ENCODE measurements around the gene NUAK2.

Gene NUAK2

DNA sequence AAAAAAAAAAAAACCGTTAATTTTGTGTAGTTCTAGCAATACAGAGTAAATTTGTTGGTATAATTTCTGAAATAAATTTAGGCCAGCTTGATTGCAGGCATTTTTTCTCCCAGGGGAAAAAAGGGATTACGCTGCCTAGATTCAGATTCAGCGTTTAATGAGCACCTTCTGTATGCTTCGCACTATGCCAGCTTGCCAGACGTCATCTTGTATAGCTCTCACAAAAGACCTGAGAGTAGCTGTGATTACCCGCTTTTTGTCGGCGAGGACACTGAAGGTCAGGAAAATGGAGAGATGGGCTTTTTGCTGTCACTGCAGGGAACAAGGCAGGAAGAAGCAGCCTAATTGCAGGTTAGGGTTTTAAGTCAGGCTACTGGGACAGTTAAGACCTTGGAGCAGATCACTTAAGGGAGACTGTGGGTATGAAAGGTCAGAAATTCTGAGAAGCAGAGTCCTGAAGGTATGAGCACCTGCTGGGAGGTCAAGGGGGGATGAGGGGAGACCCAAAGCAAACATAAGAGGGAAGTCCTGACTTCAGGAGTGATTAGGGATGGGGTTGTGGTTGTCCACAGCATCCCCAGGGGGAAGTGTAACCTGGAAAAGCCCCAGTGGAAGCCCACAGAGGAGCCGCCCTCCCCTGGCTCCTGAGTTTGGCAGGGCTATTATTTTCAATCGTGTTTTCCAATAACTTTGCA is 54.8 kb downstream of the NUAK2 start:
- no peak for TF ChIP-seq CTCF (IDR thresholded peaks at IDR 0.05; ENCODE audit: borderline replicate concordance, insufficient read depth, low read depth, low read length)
- H3K4me3 ChIP-seq (ENCODE audit: low read depth, low read length) = no peak overlapping the region

GRCh38 chr1:205263580-205264190 is 57.9 kb downstream of the NUAK2 start:
- TF ChIP-seq CTCF (IDR thresholded peaks at IDR 0.05; ENCODE audit: borderline replicate concordance, insufficient read depth, low read depth, low read length) = no peak
- no peak overlapping the region for H3K4me3 ChIP-seq (ENCODE audit: low read depth, low read length)

GRCh38 chr1:205262731-205263171 is 58.8 kb downstream of the NUAK2 start:
- no peak for TF ChIP-seq CTCF (IDR thresholded peaks at IDR 0.05; ENCODE audit: borderline replicate concordance, insufficient read depth, low read depth, low read length)
- H3K4me3 ChIP-seq (ENCODE audit: low read depth, low read length) = no peak overlapping the region

- TF ChIP-seq CTCF (IDR thresholded peaks at IDR 0.05; ENCODE audit: borderline replicate concordance, insufficient read depth, low read depth, low read length) = no peak
- no peak overlapping the region for H3K4me3 ChIP-seq (ENCODE audit: low read depth, low read length)
Observed at GRCh38 chr1:205261946-205262691, 59.4 kb downstream of the NUAK2 start.

DNA sequence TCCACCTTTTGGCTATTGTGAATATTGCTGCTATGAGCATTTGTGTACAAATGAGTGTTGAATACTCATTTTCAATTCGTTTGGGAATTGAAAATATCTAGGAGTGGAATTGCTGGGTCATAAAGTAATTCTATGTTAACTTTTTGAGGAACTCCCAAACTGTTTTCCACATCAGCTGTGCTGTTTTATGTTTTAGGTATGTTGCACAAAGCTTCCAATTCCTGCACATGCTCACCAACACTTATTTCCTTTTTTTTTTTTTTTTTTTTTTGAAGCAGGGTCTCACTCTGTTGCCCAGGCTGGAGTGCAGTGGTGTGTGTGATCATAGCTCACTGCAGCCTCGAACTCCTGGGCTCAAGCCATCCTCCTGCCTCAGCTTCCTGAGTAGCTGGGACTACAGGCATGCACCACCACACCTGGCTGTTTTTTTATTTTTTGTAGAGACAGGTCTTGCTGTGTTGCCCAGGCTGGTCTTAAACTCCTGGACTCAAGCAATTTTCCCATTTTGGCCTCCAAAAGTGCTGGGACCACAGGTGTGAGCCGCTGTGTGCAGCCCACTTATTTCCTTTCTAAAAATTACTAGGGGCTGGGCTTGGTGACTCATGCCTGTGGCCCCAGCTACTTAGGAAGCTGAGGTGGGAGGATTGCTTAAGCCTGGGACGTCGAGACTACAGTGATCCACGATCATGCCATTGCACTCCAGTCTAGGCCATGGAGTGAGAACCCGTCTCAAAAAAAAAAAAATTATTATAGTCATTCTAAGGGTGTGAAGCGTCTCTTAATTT is 60.4 kb downstream of the NUAK2 start:
- TF ChIP-seq CTCF (IDR thresholded peaks at IDR 0.05; ENCODE audit: borderline replicate concordance, insufficient read depth, low read depth, low read length) = no peak
- no peak overlapping the region for H3K4me3 ChIP-seq (ENCODE audit: low read depth, low read length)

DNA sequence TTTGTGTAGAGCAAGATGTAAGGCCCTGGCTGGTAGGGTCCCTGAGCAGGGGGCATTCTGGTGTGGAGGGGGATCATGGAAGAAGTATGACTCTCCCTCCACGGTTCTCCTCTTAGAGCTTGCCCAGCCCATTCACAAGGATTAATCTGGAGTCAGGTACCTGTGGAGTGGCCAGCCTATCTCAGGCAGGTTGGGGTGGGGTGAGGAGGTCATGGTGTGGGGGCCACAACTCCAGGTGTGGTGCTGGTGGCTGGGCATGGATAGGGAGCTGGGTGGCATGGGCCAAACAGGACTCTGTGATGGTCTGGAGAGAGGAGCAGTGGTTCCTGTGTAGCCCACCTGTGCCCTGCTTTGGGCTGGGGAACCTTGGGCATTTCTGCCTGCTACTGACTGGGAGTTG is 61.5 kb downstream of the NUAK2 start:
- no peak overlapping the region for H3K4me3 ChIP-seq (ENCODE audit: low read depth, low read length)
- TF ChIP-seq CTCF (IDR thresholded peaks at IDR 0.05; ENCODE audit: borderline replicate concordance, insufficient read depth, low read depth, low read length) = no peak
